CD4-positive, alpha-beta T cell treated with Interleukin-17A for 4 hours (primary cell): ENCODE measurements around the gene RPAP3.

Source experiments
- DNase-seq: peaks from one replicate; pipeline ENCODE4 v3.0.0-alpha.2; 2020; ENCODE audit warnings: mixed read lengths

Gene RPAP3, protein sequence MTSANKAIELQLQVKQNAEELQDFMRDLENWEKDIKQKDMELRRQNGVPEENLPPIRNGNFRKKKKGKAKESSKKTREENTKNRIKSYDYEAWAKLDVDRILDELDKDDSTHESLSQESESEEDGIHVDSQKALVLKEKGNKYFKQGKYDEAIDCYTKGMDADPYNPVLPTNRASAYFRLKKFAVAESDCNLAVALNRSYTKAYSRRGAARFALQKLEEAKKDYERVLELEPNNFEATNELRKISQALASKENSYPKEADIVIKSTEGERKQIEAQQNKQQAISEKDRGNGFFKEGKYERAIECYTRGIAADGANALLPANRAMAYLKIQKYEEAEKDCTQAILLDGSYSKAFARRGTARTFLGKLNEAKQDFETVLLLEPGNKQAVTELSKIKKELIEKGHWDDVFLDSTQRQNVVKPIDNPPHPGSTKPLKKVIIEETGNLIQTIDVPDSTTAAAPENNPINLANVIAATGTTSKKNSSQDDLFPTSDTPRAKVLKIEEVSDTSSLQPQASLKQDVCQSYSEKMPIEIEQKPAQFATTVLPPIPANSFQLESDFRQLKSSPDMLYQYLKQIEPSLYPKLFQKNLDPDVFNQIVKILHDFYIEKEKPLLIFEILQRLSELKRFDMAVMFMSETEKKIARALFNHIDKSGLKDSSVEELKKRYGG

DNA sequence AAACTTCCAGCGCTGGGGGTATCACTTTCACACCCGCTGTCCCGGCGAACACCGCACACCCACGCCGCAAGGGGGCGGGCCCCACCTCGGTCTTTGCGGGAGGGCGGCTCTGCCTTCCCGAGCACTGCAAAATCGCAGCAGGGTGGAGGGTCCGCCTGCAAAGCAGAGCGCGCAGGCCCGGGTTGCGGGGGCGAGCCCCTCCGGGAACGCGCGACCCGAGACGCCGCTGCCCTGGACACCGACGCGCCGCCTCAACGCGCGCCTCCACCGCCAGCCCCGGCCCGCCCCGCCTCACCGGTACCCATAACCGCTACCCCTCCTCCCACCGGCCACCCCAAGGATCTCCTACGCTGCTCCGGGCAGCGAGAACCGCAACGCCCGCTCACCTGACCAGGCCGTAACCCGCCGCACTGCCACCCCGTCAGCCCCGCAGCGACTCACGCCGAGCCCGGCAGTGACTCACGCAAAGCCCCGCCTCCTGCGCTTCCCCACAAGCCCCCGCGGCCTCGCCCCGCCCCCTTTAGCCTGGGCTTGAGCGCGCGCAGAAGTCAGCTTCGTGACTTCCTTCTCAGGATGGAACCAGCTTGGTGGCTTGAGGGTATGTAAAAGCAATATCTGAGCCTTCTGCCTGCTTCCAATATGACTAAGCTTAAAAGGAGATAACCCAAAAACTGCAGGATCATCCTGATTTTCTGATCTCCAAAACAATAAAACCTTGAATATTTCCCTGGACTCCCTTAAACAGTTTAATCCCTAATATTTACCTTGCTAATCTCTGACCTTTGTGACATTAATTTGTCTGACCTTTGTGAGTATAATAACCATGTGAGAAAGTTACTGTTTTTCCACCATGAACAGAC lies at the start of gene RPAP3:
RPAP3 (minus strand) TSS at position 465 of the 860 bp plus-strand sequence. CDS start 3,190 bp downstream, outside the sequence.
- peak; percentile 99 for DNase-seq

DNA sequence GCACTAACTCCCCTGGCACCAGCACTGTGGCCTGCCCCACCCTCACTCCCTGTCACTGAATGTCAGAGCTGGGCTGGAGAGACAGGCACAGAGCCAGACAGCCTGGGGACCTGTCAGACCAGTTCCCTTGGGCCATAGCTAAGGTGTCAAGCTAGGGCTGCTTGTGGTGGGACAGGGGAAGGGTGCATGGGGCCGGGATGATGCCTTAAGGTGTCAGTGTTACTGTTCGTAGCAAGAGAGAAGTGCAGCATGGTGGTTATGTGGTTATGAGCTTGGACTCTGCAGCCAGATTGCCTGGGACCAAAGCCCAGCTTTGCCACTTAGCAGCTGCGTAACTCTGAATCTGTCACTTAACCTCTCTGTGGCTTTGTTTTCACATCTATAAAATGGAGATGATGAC lies 49.1 kb upstream of the RPAP3 start:
- DNase-seq, result no peak

DNA sequence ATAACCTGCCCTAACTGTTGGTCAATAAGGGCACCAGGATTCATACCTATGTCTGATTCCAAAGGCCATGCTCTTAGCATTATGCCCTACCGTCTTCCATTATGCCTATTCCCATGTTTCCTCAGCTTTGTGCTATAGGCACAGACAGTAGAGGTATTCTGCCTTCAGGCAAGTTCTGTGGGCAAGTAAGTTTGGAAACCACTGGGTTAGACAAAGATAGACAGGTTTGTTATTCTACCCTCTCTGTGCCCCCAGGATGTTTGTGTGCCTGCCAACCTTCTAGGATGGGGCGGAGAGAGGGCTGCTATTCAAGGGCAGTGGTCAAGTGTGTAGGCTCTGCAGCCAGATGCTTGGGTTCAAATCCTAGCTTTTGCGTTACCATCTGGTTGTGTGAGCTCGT lies 48.3 kb upstream of the RPAP3 start:
- no peak for DNase-seq

DNA sequence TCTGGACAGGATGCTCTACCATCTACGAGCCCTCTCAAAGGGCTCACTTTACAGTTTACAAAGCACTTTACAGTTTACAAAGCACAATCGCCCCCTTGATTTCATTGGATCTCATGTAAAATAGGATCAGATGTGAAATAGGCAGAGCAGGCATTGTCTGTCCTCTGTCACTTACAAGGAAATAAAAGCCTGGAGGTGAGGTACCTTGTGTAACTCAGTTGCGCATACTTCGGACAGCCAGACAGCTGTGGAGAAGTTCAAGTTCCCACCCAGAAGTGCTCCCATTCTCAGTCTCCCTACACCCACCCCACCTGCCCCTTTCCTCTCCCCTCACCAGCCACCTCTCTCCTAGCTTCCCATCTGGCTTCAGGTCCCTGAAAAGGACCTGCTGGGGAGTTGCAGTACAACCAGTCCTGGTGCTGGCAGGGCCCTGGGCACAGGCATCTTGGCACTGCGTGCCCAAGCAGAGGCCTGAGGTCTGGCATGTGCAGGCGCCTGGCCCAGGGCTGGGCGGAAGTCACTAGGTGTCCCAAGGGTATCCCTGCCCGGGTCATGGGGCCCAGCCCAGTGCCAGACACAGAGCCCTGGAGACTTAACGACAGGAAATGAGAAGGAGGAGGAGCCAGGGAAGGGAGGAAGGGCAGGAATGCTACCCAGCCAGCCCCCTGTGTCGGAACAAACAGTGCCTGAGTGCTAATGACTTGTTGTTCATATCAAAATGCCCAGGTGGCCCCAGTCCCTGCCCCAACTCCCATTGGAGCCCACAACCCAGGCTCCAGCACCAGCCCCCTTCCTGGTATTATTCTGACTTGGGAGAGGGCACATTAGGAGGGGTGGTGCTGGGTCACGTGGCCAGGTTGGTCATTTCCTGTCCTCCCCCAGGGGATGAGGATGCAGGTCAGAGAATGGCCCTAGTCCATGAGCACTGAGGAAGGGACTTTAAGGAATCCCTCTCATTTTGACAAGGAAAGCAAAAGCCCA lies 47.5 kb upstream of the RPAP3 start:
- no peak for DNase-seq

DNA sequence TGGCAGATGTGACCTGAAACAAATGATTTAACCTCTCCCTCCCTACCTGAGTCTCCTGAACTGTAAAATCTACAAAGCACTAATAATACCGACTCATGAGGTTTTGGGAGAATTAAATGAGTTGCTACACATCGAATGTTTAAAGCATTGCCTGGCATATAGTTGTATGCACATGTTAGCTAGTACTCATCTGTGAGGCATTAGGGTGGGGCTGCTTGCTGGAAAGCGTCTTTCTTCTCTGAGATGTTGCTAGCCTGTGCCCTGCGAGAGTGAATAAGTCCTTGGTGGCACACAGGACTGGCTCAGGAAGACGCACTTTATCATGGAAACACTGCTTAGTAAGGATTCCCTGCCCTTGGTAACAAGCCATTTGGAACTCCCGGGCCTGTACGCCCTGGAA lies 46.7 kb upstream of the RPAP3 start:
- DNase-seq, result no peak

DNA sequence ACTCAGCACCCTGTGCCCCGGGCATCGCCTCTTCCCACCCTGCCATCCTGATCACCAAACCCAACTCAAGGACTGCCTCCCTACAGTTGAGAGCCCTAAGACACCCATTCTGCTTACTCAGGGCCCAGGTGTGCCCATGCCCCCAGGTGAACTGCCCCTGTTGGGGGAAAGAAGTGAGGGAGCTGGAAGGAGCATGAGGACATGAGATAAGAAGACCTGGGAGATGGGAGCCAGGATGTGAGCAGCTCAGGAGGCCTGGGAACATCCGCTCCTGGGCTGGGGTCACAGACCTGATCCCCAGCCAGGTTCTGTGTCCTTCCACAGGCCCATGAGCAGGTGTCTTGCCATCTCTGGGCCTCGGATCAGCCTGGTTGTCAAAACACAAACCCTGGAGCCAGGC lies 46.3 kb upstream of the RPAP3 start:
- no peak for DNase-seq

DNA sequence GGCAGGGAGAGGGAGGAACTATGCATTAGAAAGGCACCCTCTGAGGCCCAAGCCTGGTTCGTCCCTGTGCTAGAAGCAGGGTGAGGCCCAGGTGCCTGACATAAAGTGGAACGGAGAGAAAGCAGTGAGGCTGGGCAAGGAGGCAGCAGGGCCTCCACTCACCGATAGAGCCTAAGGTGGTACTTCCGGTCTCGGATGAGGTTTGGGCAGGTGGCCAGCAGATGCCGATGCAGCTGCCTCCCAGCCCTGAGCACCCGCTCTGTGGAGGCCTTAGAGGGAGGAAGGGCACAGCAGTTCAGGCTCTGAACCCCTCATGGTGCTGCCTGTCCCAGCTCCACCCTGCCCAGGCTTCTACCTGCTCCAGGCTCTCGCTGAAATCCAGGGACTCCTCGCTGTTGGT lies 45.7 kb upstream of the RPAP3 start:
- no peak for DNase-seq

DNA sequence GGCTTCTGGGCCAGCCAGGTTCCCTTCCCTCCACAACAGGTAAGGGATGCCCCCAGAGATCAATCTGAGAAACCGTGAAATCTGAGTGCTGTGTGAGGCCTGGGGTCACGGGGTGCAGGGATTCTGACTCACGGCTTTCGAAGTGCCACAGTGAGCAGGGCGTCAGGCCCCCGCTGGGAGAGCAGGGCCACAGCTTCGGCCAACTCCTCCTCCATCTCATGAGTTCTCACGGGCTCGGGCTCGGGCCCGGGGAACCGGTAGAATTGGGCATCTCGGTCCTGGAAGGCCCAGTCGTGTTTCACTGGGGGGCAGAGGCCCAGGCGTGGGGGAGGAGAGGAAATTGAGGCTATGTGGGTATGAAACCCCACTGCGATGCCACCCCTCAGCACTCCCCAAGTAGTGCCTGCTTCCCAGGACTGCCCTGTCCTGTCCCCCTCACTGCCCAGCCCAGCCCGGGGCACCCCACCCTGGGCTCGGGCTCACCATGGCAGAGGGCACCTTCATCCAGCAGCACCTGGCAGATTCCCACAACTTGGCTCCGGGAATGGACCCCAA lies 45.2 kb upstream of the RPAP3 start:
- no peak for DNase-seq

DNA sequence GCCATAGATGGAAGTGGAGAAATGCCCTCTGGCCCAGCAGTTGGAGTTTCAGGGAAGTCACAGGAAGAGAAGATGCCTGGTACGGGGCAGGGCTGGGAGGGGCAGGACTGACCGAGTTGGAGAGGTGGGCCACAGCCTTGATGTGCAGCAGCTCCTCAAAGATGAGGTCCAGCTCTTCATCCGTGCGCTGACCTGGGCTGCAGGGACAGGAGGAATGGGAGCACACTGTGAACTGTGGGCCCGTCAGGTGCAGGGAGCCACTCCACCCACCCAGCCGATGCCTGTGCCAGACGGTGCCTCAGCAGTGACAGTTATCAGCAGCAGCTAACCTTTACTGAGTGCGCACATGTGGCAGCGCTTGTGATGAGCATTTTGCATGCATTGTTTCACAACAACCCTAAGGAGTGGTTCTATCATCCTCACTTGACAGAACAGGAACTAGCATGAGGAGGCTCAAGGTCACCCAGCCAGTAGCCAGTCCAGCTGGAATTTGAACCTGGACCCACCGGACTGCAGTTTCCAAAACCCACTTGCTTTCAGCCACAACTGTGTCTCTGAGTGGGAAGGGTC lies 44.5 kb upstream of the RPAP3 start:
- no peak for DNase-seq

DNA sequence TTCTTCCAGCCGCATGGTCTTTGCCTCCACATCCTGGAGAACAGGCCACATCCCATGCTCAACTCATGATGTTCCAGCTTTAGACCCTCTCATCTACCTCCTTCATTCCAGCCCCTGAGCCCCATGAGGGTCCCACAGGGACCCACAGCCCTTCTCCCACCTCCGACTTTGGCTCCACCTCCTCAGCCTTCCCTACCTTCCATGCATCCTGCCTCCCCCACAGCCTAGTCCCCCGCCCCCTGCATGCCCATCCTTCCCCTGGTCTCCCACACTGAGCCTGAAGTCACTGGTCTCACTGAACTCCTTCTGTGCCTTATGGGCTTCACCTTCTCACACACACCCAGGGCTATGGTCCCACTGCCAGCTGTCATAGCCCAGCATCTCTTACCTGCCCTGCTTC lies 43.1 kb upstream of the RPAP3 start:
- no peak for DNase-seq

DNA sequence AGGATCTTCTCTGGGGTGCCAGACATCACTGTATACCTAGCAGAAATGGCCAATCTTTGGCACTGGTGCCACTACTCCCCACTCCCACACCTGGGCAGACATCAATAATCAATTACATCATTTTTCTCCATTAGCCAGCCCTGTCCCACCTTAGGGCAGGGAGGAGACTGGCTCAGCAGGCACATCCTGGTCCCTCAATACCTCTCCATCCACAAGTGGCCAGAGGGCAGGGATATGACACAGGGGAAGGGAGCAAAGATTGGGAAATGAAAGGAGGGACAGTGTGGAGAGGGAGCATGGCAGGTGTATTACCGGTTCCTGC lies 42.6 kb upstream of the RPAP3 start:
- no peak for DNase-seq

DNA sequence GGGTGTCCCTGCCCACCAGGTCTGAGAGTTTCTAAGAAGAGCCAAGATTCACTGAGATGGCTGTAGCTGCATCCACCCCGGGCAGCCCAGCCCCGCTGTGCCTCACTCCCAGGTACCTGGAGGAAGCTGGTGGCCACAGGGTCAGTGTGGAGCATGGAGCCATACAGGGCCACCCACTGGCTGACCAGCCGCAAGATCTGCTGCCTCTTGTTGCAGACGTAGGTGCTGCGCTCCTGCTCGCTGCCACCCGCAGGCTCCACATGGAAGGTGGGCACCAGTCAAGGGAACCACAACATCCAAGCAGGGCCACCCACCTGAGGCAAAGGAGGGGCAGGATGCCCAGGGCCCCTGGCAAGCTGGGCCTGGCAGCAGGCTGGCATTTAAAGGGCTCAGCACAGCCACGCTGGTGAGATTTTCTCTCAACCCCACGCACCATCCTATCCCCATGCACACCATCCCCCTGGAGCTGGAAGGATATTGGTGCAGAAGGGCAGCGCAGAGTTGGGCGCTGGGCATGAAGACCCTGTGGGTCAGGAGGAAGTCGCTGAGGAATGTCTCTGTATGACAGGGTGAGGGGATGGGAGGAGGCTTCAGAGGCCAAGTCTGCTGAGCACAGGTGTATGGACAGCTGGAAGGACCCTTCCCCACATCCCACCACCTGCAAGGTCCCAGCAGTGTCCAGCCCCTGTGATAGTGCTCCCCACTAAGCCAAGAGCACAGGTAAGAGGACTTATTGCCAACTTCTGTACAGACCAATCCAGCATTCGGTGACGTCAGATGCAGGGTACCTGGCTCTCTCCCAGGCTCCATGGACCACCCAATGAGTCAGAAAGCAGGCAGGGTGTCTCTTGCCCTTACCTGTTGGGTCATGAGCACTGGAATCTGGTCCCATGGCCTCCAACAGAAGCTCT lies 42.0 kb upstream of the RPAP3 start:
- no peak for DNase-seq

DNA sequence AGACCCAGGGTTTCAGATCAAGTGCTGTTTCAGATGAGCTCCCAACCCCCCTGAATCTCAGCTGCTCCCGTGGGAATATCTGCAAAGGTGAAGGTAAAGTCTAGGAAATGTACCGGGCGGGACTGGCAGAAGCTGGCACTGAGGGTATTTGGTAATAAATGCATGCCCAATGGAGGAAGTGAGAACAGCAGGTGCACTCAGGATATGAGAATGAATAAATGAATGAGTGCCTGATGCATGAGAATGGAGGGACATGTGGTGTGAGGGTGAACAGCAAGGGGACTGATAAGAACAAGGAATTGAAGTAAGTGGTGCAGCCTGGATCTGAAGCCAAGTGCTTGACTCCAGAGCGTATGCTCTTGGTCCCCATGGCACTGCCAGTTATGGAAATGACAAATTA lies 41.3 kb upstream of the RPAP3 start:
- DNase-seq, result no peak

DNA sequence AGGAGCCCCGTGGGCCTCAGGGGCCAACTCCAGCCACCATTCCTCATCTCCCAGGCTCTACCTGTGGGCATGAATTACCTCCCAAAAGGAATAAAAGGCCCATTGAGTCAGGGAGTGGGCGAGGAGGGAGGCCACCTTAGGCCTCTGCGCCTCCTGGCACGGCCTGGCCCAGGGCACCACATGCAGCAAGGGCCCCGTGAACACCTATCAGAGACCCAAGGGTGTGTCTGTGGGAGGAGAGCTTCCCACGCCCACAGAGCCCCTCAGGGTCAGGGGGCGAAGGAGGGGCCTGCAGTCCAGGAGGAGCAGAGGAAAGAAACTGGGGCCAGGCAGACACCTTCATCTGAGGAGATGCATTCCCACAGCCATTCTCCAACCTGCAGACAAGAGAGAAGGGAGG lies 40.7 kb upstream of the RPAP3 start:
- no peak for DNase-seq

DNA sequence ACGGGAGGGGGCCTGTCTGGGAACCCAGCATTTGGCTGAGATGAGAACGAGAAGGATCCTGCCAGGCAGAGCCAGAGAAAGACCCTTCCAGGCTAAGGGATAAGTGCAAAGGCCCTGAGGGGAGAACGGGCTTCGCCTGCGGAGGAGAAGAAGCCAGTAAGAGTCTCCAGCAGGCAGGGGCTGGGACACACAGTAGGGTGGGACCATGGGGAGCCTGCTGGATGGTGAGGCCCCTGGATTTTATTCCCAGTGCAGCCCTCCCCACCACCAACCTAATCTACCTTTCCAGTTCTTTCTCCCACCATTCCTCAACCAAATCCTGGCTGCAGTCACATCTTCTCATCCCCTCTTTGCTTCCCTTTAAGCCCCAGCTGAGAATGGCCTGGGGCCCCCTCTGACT lies 40.2 kb upstream of the RPAP3 start:
- no peak for DNase-seq

DNA sequence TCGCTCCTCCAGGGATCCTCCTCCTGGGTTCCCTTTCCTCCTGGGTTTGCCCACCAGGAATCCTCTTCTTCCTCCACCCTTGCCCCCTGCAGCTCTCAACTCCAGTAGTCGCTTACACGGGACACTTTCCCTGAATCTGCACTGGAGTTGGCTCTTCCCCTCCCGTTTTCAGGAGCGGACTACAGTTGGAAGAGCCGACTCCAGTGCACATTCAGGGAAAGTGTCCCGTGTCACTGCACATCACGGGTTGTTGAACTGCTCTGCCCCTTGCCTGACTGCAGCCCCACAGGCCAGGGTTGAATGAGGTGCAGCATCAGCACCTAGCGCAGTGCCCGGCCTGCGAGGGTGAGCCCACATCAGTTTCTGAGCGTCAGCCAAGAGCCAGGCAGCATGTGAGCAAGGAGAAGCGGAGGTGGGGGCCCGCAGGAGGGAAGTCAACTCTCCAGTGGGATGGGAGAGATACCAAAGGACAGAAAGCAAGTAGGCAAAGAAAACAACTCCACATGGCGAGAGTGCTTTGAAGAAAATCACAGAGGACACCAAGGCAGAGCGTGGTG lies 39.7 kb upstream of the RPAP3 start:
- DNase-seq, result no peak

DNA sequence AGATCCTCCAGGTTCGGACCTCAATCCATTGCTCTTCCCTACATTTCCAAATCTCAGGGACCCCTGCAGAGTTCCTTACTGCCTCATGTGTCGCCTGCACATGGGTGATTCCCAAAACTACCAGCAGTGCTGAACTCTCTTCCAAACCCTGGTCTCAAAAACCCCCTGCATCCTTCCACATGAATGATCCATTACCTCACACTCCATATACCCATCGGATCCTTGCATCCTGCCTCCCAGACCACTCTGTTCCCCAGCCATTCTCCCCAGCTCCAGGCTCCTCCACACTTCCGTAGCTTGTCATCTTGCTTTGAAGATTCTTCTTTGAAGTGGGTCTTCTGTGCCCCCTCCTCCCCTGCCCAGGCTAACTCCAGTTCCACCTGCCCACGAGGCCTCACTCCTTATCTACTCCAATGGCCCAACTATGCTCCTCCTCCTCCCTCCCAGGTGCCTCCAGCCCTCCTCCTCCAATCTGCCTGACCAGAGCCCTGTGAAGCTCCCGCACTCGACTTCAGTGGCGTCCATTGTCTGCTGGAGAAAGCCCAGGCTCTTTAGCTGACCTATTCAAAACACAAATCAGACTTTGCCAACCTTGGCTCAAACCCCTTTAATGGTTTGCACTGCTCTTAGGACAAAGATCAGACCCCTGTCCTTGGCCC lies 39.1 kb upstream of the RPAP3 start:
- DNase-seq, result no peak

DNA sequence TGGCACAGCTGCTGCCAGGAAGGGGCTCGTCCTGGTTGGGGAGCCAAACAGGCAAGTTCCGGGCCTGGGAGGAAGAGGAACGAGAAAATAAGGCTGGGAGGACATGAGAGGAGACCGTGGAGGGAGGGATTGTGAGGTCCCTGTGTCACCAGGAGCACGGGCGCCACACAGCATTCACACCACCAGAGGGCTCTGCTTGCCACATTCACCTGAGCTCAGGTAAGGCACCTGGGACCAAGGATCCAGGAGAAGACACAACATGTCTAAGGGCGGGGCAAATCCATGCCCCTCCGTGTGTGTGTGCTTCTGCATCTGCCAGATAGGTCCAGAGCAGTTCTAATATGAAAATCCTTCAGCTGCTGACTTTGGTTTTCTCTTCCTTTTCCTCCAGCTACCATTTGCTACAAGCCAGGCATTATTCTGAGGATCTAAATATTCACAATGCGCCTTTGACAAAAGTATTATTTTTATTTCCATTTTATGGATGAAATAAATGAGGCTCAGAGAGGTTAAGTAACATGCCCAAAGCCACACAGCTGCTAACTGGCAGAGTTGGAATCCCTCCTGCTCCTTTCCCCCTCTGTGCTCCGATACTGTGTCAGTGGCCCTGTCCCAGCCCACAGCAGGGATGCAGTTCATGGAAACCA lies 38.3 kb upstream of the RPAP3 start:
- peak; percentile 83 for DNase-seq

DNA sequence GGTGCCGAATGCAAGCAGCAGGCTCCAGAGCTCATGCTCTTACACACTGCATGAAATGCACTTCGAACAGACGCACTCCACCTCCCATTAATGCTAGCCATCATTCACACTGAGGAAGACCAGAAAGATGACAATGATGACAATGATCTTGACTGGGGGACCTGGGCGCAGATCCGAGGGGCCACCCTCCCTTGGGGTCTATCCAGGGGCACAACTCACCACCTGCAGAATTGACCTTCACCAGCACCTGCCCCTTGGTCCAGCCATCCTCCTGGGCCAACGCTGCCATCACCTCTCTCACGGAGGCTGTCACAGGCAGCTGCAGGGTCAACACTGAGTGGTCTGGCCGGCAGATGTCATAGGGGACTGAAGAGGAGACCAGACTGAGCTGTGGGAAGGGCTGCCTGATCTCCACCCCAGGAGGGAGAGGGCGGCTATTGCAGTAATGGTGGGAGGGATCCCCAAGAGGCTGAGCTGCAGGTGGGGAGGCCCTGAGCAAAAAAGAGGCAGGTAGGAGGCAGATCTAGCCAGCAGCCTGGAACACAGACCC lies 37.6 kb upstream of the RPAP3 start:
- no peak for DNase-seq
